ENCODE measurements around the gene ZC3H13.

The ZC3H13 gene

GRCh38 chr13:46053162-46054012, 841 bp upstream of the ZC3H13 start:
- TF ChIP-seq TCF12 (IDR thresholded peaks at IDR 0.05; ENCODE audit: low read depth) (no peak), FOXM1 (IDR thresholded peaks at IDR 0.05; ENCODE audit: borderline replicate concordance, low read depth) (no peak), CREB1 (IDR thresholded peaks at IDR 0.05; ENCODE audit: low read depth) (no peak), USF1 (IDR thresholded peaks at IDR 0.05) (no peak), TEAD4 (IDR thresholded peaks at IDR 0.05) (no peak), CEBPB (IDR thresholded peaks at IDR 0.05) (no peak), YY1 (IDR thresholded peaks at IDR 0.05; ENCODE audit: low read depth) (no peak), NFIC (IDR thresholded peaks at IDR 0.05) (no peak), ZBTB7A (IDR thresholded peaks at IDR 0.05; ENCODE audit: low read depth) (no peak), RAD21 (IDR thresholded peaks at IDR 0.05; ENCODE audit: low read depth) (no peak), EGR1 (IDR thresholded peaks at IDR 0.05) (no peak), EP300 (IDR thresholded peaks at IDR 0.05; ENCODE audit: borderline replicate concordance) (no peak), MAX (IDR thresholded peaks at IDR 0.05) (no peak), REST (IDR thresholded peaks at IDR 0.05; ENCODE audit: low read depth) (no peak), TAF1 (IDR thresholded peaks at IDR 0.05; ENCODE audit: low read depth) (no peak)

- TF ChIP-seq NFIC (IDR thresholded peaks at IDR 0.05) = no peak
- TF ChIP-seq RAD21 (IDR thresholded peaks at IDR 0.05; ENCODE audit: low read depth) = no peak
- no peak for TF ChIP-seq MAX (IDR thresholded peaks at IDR 0.05)
- no peak for TF ChIP-seq EGR1 (IDR thresholded peaks at IDR 0.05)
- no peak for TF ChIP-seq CEBPB (IDR thresholded peaks at IDR 0.05)
- no peak for TF ChIP-seq REST (IDR thresholded peaks at IDR 0.05; ENCODE audit: low read depth)
- no peak for TF ChIP-seq USF1 (IDR thresholded peaks at IDR 0.05)
- TF ChIP-seq EP300 (IDR thresholded peaks at IDR 0.05; ENCODE audit: borderline replicate concordance) = no peak
- TF ChIP-seq TEAD4 (IDR thresholded peaks at IDR 0.05) = no peak
- TF ChIP-seq TAF1 (IDR thresholded peaks at IDR 0.05; ENCODE audit: low read depth) = no peak
- TF ChIP-seq FOXM1 (IDR thresholded peaks at IDR 0.05; ENCODE audit: borderline replicate concordance, low read depth) = no peak
Observed at GRCh38 chr13:46051968-46052318, 603 bp downstream of the ZC3H13 start.

- TF ChIP-seq USF1 (IDR thresholded peaks at IDR 0.05) (no peak), FOXM1 (IDR thresholded peaks at IDR 0.05; ENCODE audit: borderline replicate concordance, low read depth) (no peak), TCF12 (IDR thresholded peaks at IDR 0.05; ENCODE audit: low read depth) (no peak), NFIC (IDR thresholded peaks at IDR 0.05) (no peak)
Observed at GRCh38 chr13:46050771-46051170, 1.8 kb downstream of the ZC3H13 start.

- TF ChIP-seq CREB1 (IDR thresholded peaks at IDR 0.05; ENCODE audit: low read depth) (no peak), TEAD4 (IDR thresholded peaks at IDR 0.05) (no peak), TCF12 (IDR thresholded peaks at IDR 0.05; ENCODE audit: low read depth) (no peak)
Observed at GRCh38 chr13:46045424-46045823, 7.1 kb downstream of the ZC3H13 start.

- TF ChIP-seq CREB1 (IDR thresholded peaks at IDR 0.05; ENCODE audit: low read depth) (no peak), FOXM1 (IDR thresholded peaks at IDR 0.05; ENCODE audit: borderline replicate concordance, low read depth) (no peak), TCF12 (IDR thresholded peaks at IDR 0.05; ENCODE audit: low read depth) (no peak), CEBPB (IDR thresholded peaks at IDR 0.05) (no peak), EGR1 (IDR thresholded peaks at IDR 0.05) (no peak), TAF1 (IDR thresholded peaks at IDR 0.05; ENCODE audit: low read depth) (no peak), NFIC (IDR thresholded peaks at IDR 0.05) (no peak), ZBTB7A (IDR thresholded peaks at IDR 0.05; ENCODE audit: low read depth) (no peak), TEAD4 (IDR thresholded peaks at IDR 0.05) (no peak), RAD21 (IDR thresholded peaks at IDR 0.05; ENCODE audit: low read depth) (no peak)
Observed at GRCh38 chr13:46043647-46044046, 8.9 kb downstream of the ZC3H13 start.

Measured in Ishikawa (cell line).